Adrenal gland (tissue), 12 donors: ENCODE data around the gene EPC2. TPM values are rescaled to one million over a fixed set of nuclear protein-coding genes. Genes with fewer than 3 reads are reported as not detected.

ENCODE experiments used
- DNase-seq, 7 donors: peaks; one replicate each; pipeline ENCODE4 v3.0.0-alpha.2; 2019 to 2020
- H3K27ac ChIP-seq, 5 donors: fragments of 200-600 bp; sonication (generic) in 4 of 5; 1 replicate in 3 of 5; 2 replicates in 2 of 5; pipeline versions ENCODE4 v1.5.1 to v1.8.0; 2016 to 2020; ENCODE audit warnings: mild to moderate bottlenecking in 1 of 5
- H3K27me3 ChIP-seq: fragments of 200-600 bp; 2 replicates; pipeline ENCODE4 v1.8.0; 2021
- H3K36me3 ChIP-seq, 2 donors: fragments of 200-600 bp; replicated peaks in 1 of 2; 1 replicate in 1 of 2; 2 replicates in 1 of 2; pipeline versions ENCODE4 v1.5.1 to v1.8.0; 2018 to 2022
- H3K4me1 ChIP-seq, 2 donors: fragments of 200-600 bp; replicated peaks in 1 of 2; 1 replicate in 1 of 2; 2 replicates in 1 of 2; pipeline versions ENCODE4 v1.5.1 to v1.8.0; 2018 to 2021
- H3K4me3 ChIP-seq, 4 donors: fragments of 200-600 bp; sonication (generic) in 3 of 4; one replicate each; pipeline ENCODE4 v1.5.1; 2016 to 2018
- H3K9me3 ChIP-seq, 3 donors: fragments of 200-600 bp; sonication (generic) in 1 of 3; replicated peaks in 1 of 3; 1 replicate in 2 of 3; 2 replicates in 1 of 3; pipeline versions ENCODE4 v1.5.1 to v1.8.0; 2016 to 2021
- POLR2A ChIP-seq, 2 donors: fragments of 450-650 bp; IDR thresholded peaks; one replicate each; pipeline ENCODE4 v1.6.1; 2017; ENCODE audit warnings: antibody characterized with exemption in 2 of 2, mild to moderate bottlenecking in 2 of 2, moderate library complexity in 1 of 2
- WGBS, 4 donors: extraction: QIAGEN DNeasy Blood & Tissue Kit in 2 of 4; methylation state at CpG; one replicate each; pipeline versions ENCODE4 v1.1.5 to v1.1.7; 2013 to 2017; 5-methylcytosine and 5-hydroxymethylcytosine counted together
- intact Hi-C, 2 donors: fragments of 100-400 bp; cut with DNase I; formaldehyde crosslinking; loops; one replicate each; pipeline versions ENCODE4 v1.14.1 to v1.15.0; 2022 to 2023
- polyA plus RNA-seq, 3 donors: library from polyadenylated mRNA; stranded (reverse); fragments of 200-250 nt in 2 of 3; fragments of 350-450 nt in 1 of 3; fragmentation: Illumina TruSeq in 1 of 3; extraction: RNeasy Lipid Tissue Mini Kit (QIAGEN cat#74804) in 1 of 3; gene quantifications; one replicate each; pipeline ENCODE4 v1.2.3, GENCODE V29; 2013 to 2014
- total RNA-seq, 9 donors: library from RNA; depleted of rRNA in 4 of 9; stranded (reverse); fragments of >200 nt in 4 of 9; fragments of 120-200 nt in 1 of 9; fragmentation: NEBNext Ultra II Directional in 1 of 9; extraction: Animal tissue kit (Norgen Biotek cat#: 25700) in 1 of 9; gene quantifications; one replicate each; pipeline versions ENCODE4 v1.1.0 to v1.2.4, GENCODE V29; 2013 to 2023
- TF ChIP-seq, protein P1 (sequence below), 6 experiments: fragments of 450-650 bp in 4 of 6; fragments of 200-600 bp in 2 of 6; sonication (generic) in 1 of 6; IDR thresholded peaks; 1 replicate in 5 of 6; 2 replicates in 1 of 6; pipeline versions ENCODE4 v1.5.1 to v1.8.0; 2016 to 2021; ENCODE audit warnings: antibody characterized with exemption in 6 of 6, mild to moderate bottlenecking in 2 of 6, moderate library complexity in 1 of 6
- donor health status: healthy with polysubstance abuse.
- donor health status: Bipolar disorder and iron deficiency.
- donor health status: DM: yes; HTN: yes; CAD: no.
- donor health status: DM: no; HTN: no; CAD: no.
- donor health status: DM: no; HTN: no; CAD: no.
- donor health status: DM: yes; HTN: yes; CAD: no.

EPC2 gene
- total and polyA plus RNA-seq, 12 donors, result 8.0 to 57.4 (median 27.8) TPM

GRCh38 chr2:148737742-148738141, 93.2 kb downstream of the EPC2 start:
- TF ChIP-seq POLR2A (IDR thresholded peaks at IDR 0.05), result no peak
- TF ChIP-seq, protein P1, sequence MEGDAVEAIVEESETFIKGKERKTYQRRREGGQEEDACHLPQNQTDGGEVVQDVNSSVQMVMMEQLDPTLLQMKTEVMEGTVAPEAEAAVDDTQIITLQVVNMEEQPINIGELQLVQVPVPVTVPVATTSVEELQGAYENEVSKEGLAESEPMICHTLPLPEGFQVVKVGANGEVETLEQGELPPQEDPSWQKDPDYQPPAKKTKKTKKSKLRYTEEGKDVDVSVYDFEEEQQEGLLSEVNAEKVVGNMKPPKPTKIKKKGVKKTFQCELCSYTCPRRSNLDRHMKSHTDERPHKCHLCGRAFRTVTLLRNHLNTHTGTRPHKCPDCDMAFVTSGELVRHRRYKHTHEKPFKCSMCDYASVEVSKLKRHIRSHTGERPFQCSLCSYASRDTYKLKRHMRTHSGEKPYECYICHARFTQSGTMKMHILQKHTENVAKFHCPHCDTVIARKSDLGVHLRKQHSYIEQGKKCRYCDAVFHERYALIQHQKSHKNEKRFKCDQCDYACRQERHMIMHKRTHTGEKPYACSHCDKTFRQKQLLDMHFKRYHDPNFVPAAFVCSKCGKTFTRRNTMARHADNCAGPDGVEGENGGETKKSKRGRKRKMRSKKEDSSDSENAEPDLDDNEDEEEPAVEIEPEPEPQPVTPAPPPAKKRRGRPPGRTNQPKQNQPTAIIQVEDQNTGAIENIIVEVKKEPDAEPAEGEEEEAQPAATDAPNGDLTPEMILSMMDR (IDR thresholded peaks at IDR 0.05), result no peak
- H3K36me3 ChIP-seq, result no peaks in the 10 kb centered on the region
- no peak overlapping the region for H3K4me3 ChIP-seq
- no peak overlapping the region for H3K27ac ChIP-seq
- intact Hi-C loops, result no loop called here
- 94 to 98% (median 96%) methylated on average over 5 of the region's 5 CpGs for WGBS, 4 donors
- H3K9me3 ChIP-seq, result no peaks in the 10 kb centered on the region
- H3K4me1 ChIP-seq, result peaks cover 0 to 10% of the 10 kb centered on the region in 2 donors
- DNase-seq, result no peak
- H3K27me3 ChIP-seq, result no peaks in the 10 kb centered on the region

DNA sequence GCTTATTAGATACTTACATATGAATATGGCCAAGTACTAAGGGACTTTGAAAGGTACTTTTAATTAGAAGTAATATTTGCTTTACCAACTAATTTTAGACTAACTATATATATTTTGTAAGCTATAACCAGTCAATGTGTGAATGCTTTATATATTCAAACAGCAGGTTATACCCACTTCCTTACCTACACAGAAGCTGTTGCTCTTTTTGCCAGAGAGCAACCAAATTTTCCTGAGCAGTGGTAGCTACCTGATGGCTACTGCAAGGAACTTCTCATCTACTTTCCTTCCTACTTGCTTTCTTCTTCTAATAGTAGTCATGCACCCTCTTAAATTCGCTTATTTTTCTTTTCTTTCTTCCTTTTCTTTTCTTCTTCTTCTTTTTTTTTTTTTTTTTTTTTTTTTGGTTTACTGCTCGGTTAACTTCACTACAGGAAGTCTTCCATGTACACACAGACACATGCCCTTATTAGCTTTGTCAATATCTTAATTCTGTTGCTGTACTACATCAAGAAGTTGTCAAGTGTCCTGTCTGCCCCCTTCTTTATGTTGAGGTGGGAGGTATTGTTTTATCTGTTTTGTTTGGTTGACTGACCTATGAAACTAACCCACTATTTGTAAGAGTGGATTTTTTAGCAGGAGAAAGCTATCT, 95.0 kb downstream of the EPC2 start:
- intact Hi-C loops, result no loop called here
- no peaks in the 10 kb centered on the region for H3K9me3 ChIP-seq
- no peak overlapping the region for H3K4me3 ChIP-seq
- H3K27ac ChIP-seq, result no peak overlapping the region
- TF ChIP-seq, protein P1 (IDR thresholded peaks at IDR 0.05), result no peak
- no peak for TF ChIP-seq POLR2A (IDR thresholded peaks at IDR 0.05)
- no peak for DNase-seq
- peaks cover 0 to 15% of the 10 kb centered on the region in 2 donors for H3K4me1 ChIP-seq
- 71 to 91% (median 82%) methylated on average over 2 of the region's 2 CpGs for WGBS, 4 donors
- H3K36me3 ChIP-seq, result no peaks in the 10 kb centered on the region
- H3K27me3 ChIP-seq, result no peaks in the 10 kb centered on the region

GRCh38 chr2:148742373-148742772, 97.8 kb downstream of the EPC2 start:
- WGBS, 4 donors, result 83 to 98% (median 85%) methylated on average over 4 of the region's 4 CpGs
- Histone ChIP-seq H3K36me3 (no peaks in the 10 kb centered on the region), H3K9me3 (no peaks in the 10 kb centered on the region), H3K27ac (no peak overlapping the region), H3K27me3 (no peaks in the 10 kb centered on the region), H3K4me3 (no peak overlapping the region), H3K4me1 (peaks cover 0 to 15% of the 10 kb centered on the region in 2 donors)
- intact Hi-C loops, result no loop called here
- TF ChIP-seq, protein P1 (IDR thresholded peaks at IDR 0.05), result no peak
- no peak for TF ChIP-seq POLR2A (IDR thresholded peaks at IDR 0.05)
- no peak for DNase-seq

DNA sequence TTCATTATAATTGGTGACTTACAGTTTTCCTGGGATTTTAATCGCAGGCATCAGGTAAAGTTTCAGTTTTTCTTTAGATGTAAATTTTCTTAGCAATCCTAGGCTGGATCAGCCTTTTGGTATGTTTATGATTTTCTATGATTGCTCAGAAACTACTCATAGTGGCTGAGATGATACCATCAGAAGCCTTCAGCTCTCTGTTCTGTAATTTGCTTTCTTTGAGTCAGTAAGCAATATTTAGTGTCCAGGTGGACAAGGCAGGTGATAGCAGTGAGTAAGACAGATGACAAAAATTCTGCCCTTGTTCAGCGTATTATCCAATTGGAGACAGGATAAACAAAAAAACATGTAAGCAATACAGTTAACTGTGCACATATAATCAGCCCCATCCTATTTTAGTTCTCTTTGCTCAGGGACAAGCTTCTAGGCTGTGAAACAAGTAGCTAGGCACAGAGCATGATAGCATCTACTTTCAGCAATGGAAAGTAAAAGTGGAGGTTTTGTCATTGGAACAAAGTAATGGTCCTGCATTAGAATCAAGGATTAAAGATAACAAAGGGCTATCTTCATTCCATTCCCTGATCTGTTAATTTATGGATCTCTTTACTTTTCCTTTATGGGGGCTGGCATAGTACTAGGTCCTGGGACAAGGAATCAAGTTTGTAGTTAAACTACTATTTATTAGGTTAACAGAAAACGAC, 100.8 kb downstream of the EPC2 start:
- peaks cover 0 to 11% of the 10 kb centered on the region in 2 donors for H3K4me1 ChIP-seq

More for the DNA sequence above, 100.8 kb downstream of the EPC2 start:
- 91 to 99% (median 95%) methylated on average over 3 of the region's 3 CpGs for WGBS, 4 donors
- no peak overlapping the region for H3K27ac ChIP-seq
- no peak for TF ChIP-seq POLR2A (IDR thresholded peaks at IDR 0.05)
- TF ChIP-seq, protein P1 (IDR thresholded peaks at IDR 0.05), result no peak
- no peaks in the 10 kb centered on the region for H3K27me3 ChIP-seq
- DNase-seq, result no peak
- H3K4me3 ChIP-seq, result no peak overlapping the region
- no peaks in the 10 kb centered on the region for H3K9me3 ChIP-seq
- H3K36me3 ChIP-seq, result no peaks in the 10 kb centered on the region
- intact Hi-C loops, result no loop called here
